ENCODE data around the gene CD200R1.

Gene CD200R1

GRCh38 chr3:112888381-112889085, 86.4 kb downstream of the CD200R1 start:
- DNase-seq (ENCODE audit: low spot score): no peak

GRCh38 chr3:112884678-112885290, 90.1 kb downstream of the CD200R1 start:
- DNase-seq (ENCODE audit: low spot score): no peak

GRCh38 chr3:112881891-112882290, 93.0 kb downstream of the CD200R1 start:
- DNase-seq (ENCODE audit: low spot score): no peak

- no peak for DNase-seq (ENCODE audit: low spot score)
Measured at GRCh38 chr3:112875561-112875960, 99.3 kb downstream of the CD200R1 start.

- DNase-seq (ENCODE audit: low spot score): no peak
Measured at GRCh38 chr3:112874725-112875124, 100.2 kb downstream of the CD200R1 start.

- DNase-seq (ENCODE audit: low spot score): no peak
Measured at GRCh38 chr3:112873632-112874031, 101.3 kb downstream of the CD200R1 start.

GRCh38 chr3:112871735-112872134, 103.2 kb downstream of the CD200R1 start:
- no peak for DNase-seq (ENCODE audit: low spot score)

Data from HuH-7 (cell line).